IgD-negative memory B cell (primary cell): Measurements from ENCODE around the gene USP4. TPM values are rescaled to one million over a fixed set of nuclear protein-coding genes. Genes with fewer than 3 reads are reported as not detected.
A peak's percentile ranks its signal among the peaks of the same experiment; 100 is the strongest.

ENCODE experiments used
- H3K27ac Mint-ChIP-seq, 3 donors: one replicate each; pipeline ENCODE4 v1.8.0; 2020 to 2022; ENCODE audit warnings: mild to moderate bottlenecking in 3 of 3, mixed read lengths in 3 of 3, moderate library complexity in 1 of 3
- H3K27me3 Mint-ChIP-seq: one replicate; pipeline ENCODE4 v1.8.0; 2021; ENCODE audit warnings: mixed read lengths
- H3K36me3 Mint-ChIP-seq: one replicate; pipeline ENCODE4 v1.8.0; 2020; ENCODE audit warnings: mild to moderate bottlenecking, mixed read lengths
- H3K4me1 Mint-ChIP-seq, 3 donors: one replicate each; pipeline ENCODE4 v1.8.0; 2020 to 2022; ENCODE audit warnings: mixed read lengths in 3 of 3, mild to moderate bottlenecking in 1 of 3
- H3K4me3 Mint-ChIP-seq, 4 donors: one replicate each; pipeline ENCODE4 v1.8.0; 2020 to 2022; ENCODE audit warnings: mild to moderate bottlenecking in 4 of 4, mixed read lengths in 4 of 4, moderate library complexity in 3 of 4
- H3K9me3 Mint-ChIP-seq, 3 donors: one replicate each; pipeline ENCODE4 v1.8.0; 2020 to 2021; ENCODE audit warnings: mixed read lengths in 3 of 3, mild to moderate bottlenecking in 1 of 3
- polyA plus RNA-seq: library from polyadenylated mRNA; unstranded; fragments of 300-500 nt; fragmentation: Illumina TruSeq; gene quantifications from one replicate; pipeline ENCODE4 v1.2.3, GENCODE V29; 2021

USP4 gene
- polyA plus RNA-seq, 1 donor from 2014 or later: 55.0 TPM

GRCh38 chr3:49295489-49296058 is 44.3 kb downstream of the USP4 start:
- Mint-ChIP-seq H3K27me3 (no peaks in the 10 kb centered on the region), H3K36me3 (peaks cover 3% of the 10 kb centered on the region), H3K4me1 (no peaks in the 10 kb centered on the region), H3K9me3 (no peaks in the 10 kb centered on the region), H3K4me3 (no peak overlapping the region), H3K27ac (peak overlapping the region in 2 of 3 donors; percentile 52 to 81)

GRCh38 chr3:49294343-49294742 is 45.5 kb downstream of the USP4 start:
- no peaks in the 10 kb centered on the region for H3K4me1 Mint-ChIP-seq
- H3K27me3 Mint-ChIP-seq: no peaks in the 10 kb centered on the region
- no peaks in the 10 kb centered on the region for H3K9me3 Mint-ChIP-seq
- H3K36me3 Mint-ChIP-seq: peaks cover 5% of the 10 kb centered on the region
- H3K4me3 Mint-ChIP-seq: no peak overlapping the region
- H3K27ac Mint-ChIP-seq: no peak overlapping the region

- no peak overlapping the region for H3K4me3 Mint-ChIP-seq
- H3K4me1 Mint-ChIP-seq: peaks cover 0 to 2% (median 0%) of the 10 kb centered on the region in 3 donors
- peaks cover 18% of the 10 kb centered on the region for H3K36me3 Mint-ChIP-seq
- H3K27me3 Mint-ChIP-seq: no peaks in the 10 kb centered on the region
- H3K27ac Mint-ChIP-seq: peak overlapping the region in 1 of 3 donors; percentile 33
- no peaks in the 10 kb centered on the region for H3K9me3 Mint-ChIP-seq
These were observed 55.9 kb downstream of the USP4 start for GRCh38 chr3:49283997-49284396.

GRCh38 chr3:49279376-49279775 is 60.5 kb downstream of the USP4 start:
- Mint-ChIP-seq H3K4me1 (peaks cover 11 to 20% (median 15%) of the 10 kb centered on the region in 3 donors), H3K27me3 (no peaks in the 10 kb centered on the region), H3K27ac (peak overlapping the region in 2 of 3 donors; percentile 16 to 39), H3K36me3 (peaks cover 14% of the 10 kb centered on the region), H3K4me3 (no peak overlapping the region), H3K9me3 (no peaks in the 10 kb centered on the region)

- Mint-ChIP-seq H3K27ac (peak overlapping the region; percentile 64 to 96 (median 70)), H3K4me1 (peaks cover 11 to 20% (median 15%) of the 10 kb centered on the region in 3 donors), H3K36me3 (peaks cover 12% of the 10 kb centered on the region), H3K27me3 (no peaks in the 10 kb centered on the region), H3K9me3 (no peaks in the 10 kb centered on the region), H3K4me3 (peak overlapping the region in 1 of 4 donors; percentile 82)
These were observed 61.3 kb downstream of the USP4 start for GRCh38 chr3:49278548-49278947.

GRCh38 chr3:49277383-49277775 is 62.5 kb downstream of the USP4 start:
- Mint-ChIP-seq H3K36me3 (peaks cover 13% of the 10 kb centered on the region), H3K4me3 (peak overlapping the region; percentile 82 to 95 (median 88)), H3K27me3 (no peaks in the 10 kb centered on the region), H3K27ac (peak overlapping the region; percentile 70 to 96 (median 92)), H3K4me1 (peaks cover 11 to 20% (median 15%) of the 10 kb centered on the region in 3 donors), H3K9me3 (no peaks in the 10 kb centered on the region)

GRCh38 chr3:49276475-49277382 is 63.1 kb downstream of the USP4 start, which contains the start of gene C3orf62:
Gene C3orf62 (minus strand): TSS chr3:49277232. CDS start chr3:49276872, 360 bp downstream.
- peaks cover 11 to 20% (median 15%) of the 10 kb centered on the region in 3 donors for H3K4me1 Mint-ChIP-seq
- no peaks in the 10 kb centered on the region for H3K27me3 Mint-ChIP-seq
- H3K4me3 Mint-ChIP-seq: peak within 1 kb of the TSS; percentile 82 to 95 (median 88)
- H3K36me3 Mint-ChIP-seq: peaks cover 13% of the 10 kb centered on the region
- H3K27ac Mint-ChIP-seq: peak within 1 kb of the TSS; percentile 70 to 96 (median 92)
- H3K9me3 Mint-ChIP-seq: no peaks in the 10 kb centered on the region

- peaks cover 11 to 20% (median 15%) of the 10 kb centered on the region in 3 donors for H3K4me1 Mint-ChIP-seq
- H3K27me3 Mint-ChIP-seq: no peaks in the 10 kb centered on the region
- no peak overlapping the region for H3K27ac Mint-ChIP-seq
- no peaks in the 10 kb centered on the region for H3K9me3 Mint-ChIP-seq
- peaks cover 6% of the 10 kb centered on the region for H3K36me3 Mint-ChIP-seq
- peak overlapping the region in 1 of 4 donors; percentile 17 for H3K4me3 Mint-ChIP-seq
These were observed 65.9 kb downstream of the USP4 start for GRCh38 chr3:49273825-49274532.

GRCh38 chr3:49271047-49271446 is 68.8 kb downstream of the USP4 start:
- peaks cover 2% of the 10 kb centered on the region for H3K36me3 Mint-ChIP-seq
- H3K4me3 Mint-ChIP-seq: no peak overlapping the region
- H3K9me3 Mint-ChIP-seq: no peaks in the 10 kb centered on the region
- no peaks in the 10 kb centered on the region for H3K27me3 Mint-ChIP-seq
- H3K4me1 Mint-ChIP-seq: peaks cover 0 to under 1% (median under 1%) of the 10 kb centered on the region in 3 donors
- no peak overlapping the region for H3K27ac Mint-ChIP-seq

GRCh38 chr3:49270156-49270500 is 69.7 kb downstream of the USP4 start:
- Mint-ChIP-seq H3K27ac (peak overlapping the region in 1 of 3 donors; percentile 6), H3K4me3 (no peak overlapping the region), H3K9me3 (no peaks in the 10 kb centered on the region), H3K27me3 (no peaks in the 10 kb centered on the region), H3K4me1 (no peaks in the 10 kb centered on the region), H3K36me3 (peaks cover 2% of the 10 kb centered on the region)

GRCh38 chr3:49269443-49270155 is 70.3 kb downstream of the USP4 start:
- no peak overlapping the region for H3K4me3 Mint-ChIP-seq
- peak overlapping the region in 1 of 3 donors; percentile 6 for H3K27ac Mint-ChIP-seq
- peaks cover 2% of the 10 kb centered on the region for H3K36me3 Mint-ChIP-seq
- no peaks in the 10 kb centered on the region for H3K9me3 Mint-ChIP-seq
- H3K4me1 Mint-ChIP-seq: no peaks in the 10 kb centered on the region
- H3K27me3 Mint-ChIP-seq: no peaks in the 10 kb centered on the region

GRCh38 chr3:49266410-49267095 is 73.3 kb downstream of the USP4 start:
- H3K4me1 Mint-ChIP-seq: peaks cover 0 to 2% (median 0%) of the 10 kb centered on the region in 3 donors
- H3K27ac Mint-ChIP-seq: no peak overlapping the region
- H3K4me3 Mint-ChIP-seq: no peak overlapping the region
- H3K9me3 Mint-ChIP-seq: no peaks in the 10 kb centered on the region
- H3K27me3 Mint-ChIP-seq: no peaks in the 10 kb centered on the region
- H3K36me3 Mint-ChIP-seq: no peaks in the 10 kb centered on the region

GRCh38 chr3:49265661-49266386 is 74.0 kb downstream of the USP4 start:
- Mint-ChIP-seq H3K27me3 (no peaks in the 10 kb centered on the region), H3K36me3 (no peaks in the 10 kb centered on the region), H3K4me3 (no peak overlapping the region), H3K27ac (no peak overlapping the region), H3K4me1 (peaks cover 0 to 2% (median 0%) of the 10 kb centered on the region in 3 donors), H3K9me3 (no peaks in the 10 kb centered on the region)
